C4-2B (cell line): ENCODE results near the gene KATNAL2.

Experiments used
- CTCF ChIP-seq: fragments of 450-650 bp; conservative IDR thresholded peaks from 2 replicates; pipeline ENCODE4 v1.5.1; 2017; ENCODE audit warnings: mild to moderate bottlenecking
- ZFX ChIP-seq: fragments of 450-650 bp; IDR thresholded peaks from 2 replicates; pipeline ENCODE4 v1.6.1; 2017

- TF ChIP-seq CTCF = no peak
- no peak for TF ChIP-seq ZFX
Observed at GRCh38 chr18:47035156-47035671, 117.8 kb downstream of the KATNAL2 start, which contains the start of gene ELOA2.
